Caco-2 (cell line): ENCODE results near the gene CCDC159. TPM values are rescaled to one million over a fixed set of nuclear protein-coding genes. Genes with fewer than 3 reads are reported as not detected.
"Not testable (repeated sequence)": the region's sequence is repeated elsewhere in the genome, so short reads cannot be mapped to it uniquely, and the experiment has no call there.

Experiments used
- BruUV-seq: library from RNA; stranded (reverse); fragments of 400-500 nt; replicated peaks from 2 replicates; lab custom pipeline; 2021; lab: Mats Ljungman, UMichigan
- CTCF ChIA-PET: fragments of 300-600 bp; sonication (Branson Sonifier 250); formaldehyde crosslinking; loops from one replicate; lab custom pipeline; 2022; ENCODE audit warnings: antibody characterized with exemption; lab: Charles Lee
- POLR2A ChIA-PET: fragments of 300-600 bp; sonication (Branson Sonifier 250); formaldehyde crosslinking; loops from one replicate; lab custom pipeline; 2022; ENCODE audit warnings: antibody characterized with exemption; lab: Charles Lee
- DNase-seq, 2 experiments: peaks; one replicate each; pipeline versions ENCODE4 v3.0.0 to v3.0.0-alpha.2; 2020 to 2022
- H3K27me3 ChIP-seq: replicated peaks from 2 replicates; pipeline ENCODE4 v1.6.0; 2011; ENCODE audit warnings: low read length; ENCODE audit not compliant: control insufficient read depth, insufficient read depth
- H3K36me3 ChIP-seq: 2 replicates; pipeline ENCODE4 v1.5.1; 2011; ENCODE audit warnings: low read length; ENCODE audit not compliant: control insufficient read depth, insufficient read depth
- H3K4me1 ChIP-seq: fragments of 250-450 bp; sonication (Bioruptor Pico); 2 replicates; pipeline ENCODE4 v1.5.1; 2020; ENCODE audit warnings: mild to moderate bottlenecking
- H3K4me3 ChIP-seq: 2 replicates; pipeline ENCODE4 v1.5.1; 2011; ENCODE audit warnings: low read depth, mild to moderate bottlenecking, control low read depth, low read length
- H3K9me3 ChIP-seq: fragments of 250-450 bp; sonication (Bioruptor Pico); 2 replicates; pipeline ENCODE4 v1.5.1; 2020; ENCODE audit warnings: mild to moderate bottlenecking, moderate library complexity
- H3K27ac Mint-ChIP-seq: one replicate; pipeline ENCODE4 v1.8.0; 2022; ENCODE audit warnings: mixed read lengths; ENCODE audit not compliant: unreplicated experiment
- H3K27me3 Mint-ChIP-seq: one replicate; pipeline ENCODE4 v1.8.0; 2022; ENCODE audit warnings: mixed read lengths; ENCODE audit not compliant: insufficient read depth, unreplicated experiment
- H3K36me3 Mint-ChIP-seq: one replicate; pipeline ENCODE4 v1.8.0; 2022; ENCODE audit warnings: mild to moderate bottlenecking, mixed read lengths; ENCODE audit not compliant: insufficient read depth, unreplicated experiment
- H3K4me1 Mint-ChIP-seq: one replicate; pipeline ENCODE4 v1.8.0; 2022; ENCODE audit warnings: low read depth, mixed read lengths; ENCODE audit not compliant: unreplicated experiment
- H3K4me3 Mint-ChIP-seq: one replicate; pipeline ENCODE4 v1.8.0; 2022; ENCODE audit warnings: mild to moderate bottlenecking, moderate library complexity, mixed read lengths; ENCODE audit not compliant: unreplicated experiment
- H3K9me3 Mint-ChIP-seq: one replicate; pipeline ENCODE4 v1.8.0; 2022; ENCODE audit warnings: mixed read lengths; ENCODE audit not compliant: unreplicated experiment
- CTCF ChIP-seq, 2 experiments: fragments of 200-600 bp in 1 of 2; IDR thresholded peaks; 1 replicate in 1 of 2; 2 replicates in 1 of 2; pipeline versions ENCODE4 v1.5.1 to v1.8.0; 2011 to 2022; ENCODE audit warnings: antibody characterized with exemption in 1 of 2, control low read depth in 1 of 2, inconsistent platforms in 1 of 2, low read depth in 1 of 2, low read length in 1 of 2, mild to moderate bottlenecking in 1 of 2, moderate library complexity in 1 of 2; ENCODE audit not compliant: insufficient read depth in 1 of 2, severe bottlenecking in 1 of 2, unreplicated experiment in 1 of 2
- intact Hi-C: fragments of 100-400 bp; cut with micrococcal nuclease; formaldehyde crosslinking; loops from one replicate; pipeline ENCODE4 v1.10.0; 2022; ENCODE audit not compliant: unreplicated experiment
- total RNA-seq: library from RNA; stranded (reverse); gene quantifications from 2 replicates; pipeline ENCODE4 v1.2.3, GENCODE V29; 2022

CCDC159 gene
- total RNA-seq, 1 experiment from 2014 or later: 13.9 TPM

- CTCF ChIA-PET: interaction anchor here (0.7 kb wide), 1 partner anchor 1172 kb away, joined by 3 read pairs; no protein-coding TSS in a partner anchor
- H3K4me1 Mint-ChIP-seq: no peaks in the 10 kb centered on the region
- no peaks in the 10 kb centered on the region for H3K9me3 Mint-ChIP-seq
- H3K4me1 ChIP-seq: peaks cover 1% of the 10 kb centered on the region
- POLR2A ChIA-PET: no interaction called here
- no peak overlapping the region for H3K27ac Mint-ChIP-seq
- intact Hi-C loops: no loop called here
- H3K4me3 Mint-ChIP-seq: no peak overlapping the region
- TF ChIP-seq CTCF (IDR thresholded peaks at IDR 0.05; ENCODE audit: insufficient read depth in 1 of 2, low read depth in 1 of 2, low read length in 1 of 2, severe bottlenecking in 1 of 2, unreplicated experiment in 1 of 2): no peak
- H3K27me3 ChIP-seq: no peaks in the 10 kb centered on the region
- H3K9me3 ChIP-seq: no peaks in the 10 kb centered on the region
- H3K36me3 ChIP-seq: peaks cover 5% of the 10 kb centered on the region
- BruUV-seq: no TSS peak
- no peaks in the 10 kb centered on the region for H3K27me3 Mint-ChIP-seq
- DNase-seq: no peak
- no peak overlapping the region for H3K4me3 ChIP-seq
- H3K36me3 Mint-ChIP-seq: peaks cover 36% of the 10 kb centered on the region
These were observed 13.5 kb upstream of the CCDC159 start for GRCh38 chr19:11332822-11333221.

- H3K27me3 ChIP-seq, H3K4me1 Mint-ChIP-seq, POLR2A ChIA-PET, H3K27me3 Mint-ChIP-seq, H3K36me3 ChIP-seq, CTCF ChIA-PET, H3K9me3 Mint-ChIP-seq, intact Hi-C loops, H3K4me3 ChIP-seq, BruUV-seq, H3K4me3 Mint-ChIP-seq, H3K27ac Mint-ChIP-seq, H3K9me3 ChIP-seq: not testable (repeated sequence)
- peak in 1 of 2 experiments; percentile 21 for DNase-seq
- H3K36me3 Mint-ChIP-seq: peaks cover 36% of the 10 kb centered on the region
- H3K4me1 ChIP-seq: peaks cover 11% of the 10 kb centered on the region
These were observed 12.5 kb upstream of the CCDC159 start for GRCh38 chr19:11333838-11334237.

- no peak overlapping the region for H3K27ac Mint-ChIP-seq
- H3K36me3 Mint-ChIP-seq: peaks cover 28% of the 10 kb centered on the region
- peaks cover 6% of the 10 kb centered on the region for H3K4me1 Mint-ChIP-seq
- ChIA-PET POLR2A (no interaction called here), CTCF (no interaction called here)
- H3K36me3 ChIP-seq: peaks cover 5% of the 10 kb centered on the region
- no peak overlapping the region for H3K4me3 Mint-ChIP-seq
- intact Hi-C loops: no loop called here
- peaks cover 14% of the 10 kb centered on the region for H3K4me1 ChIP-seq
- H3K27me3 Mint-ChIP-seq: no peaks in the 10 kb centered on the region
- no peak overlapping the region for H3K4me3 ChIP-seq
- no peaks in the 10 kb centered on the region for H3K27me3 ChIP-seq
- no peaks in the 10 kb centered on the region for H3K9me3 Mint-ChIP-seq
- BruUV-seq: no TSS peak
- no peaks in the 10 kb centered on the region for H3K9me3 ChIP-seq
- TF ChIP-seq CTCF (IDR thresholded peaks at IDR 0.05; ENCODE audit: insufficient read depth in 1 of 2, low read depth in 1 of 2, low read length in 1 of 2, severe bottlenecking in 1 of 2, unreplicated experiment in 1 of 2): no peak
- no peak for DNase-seq
These were observed 10.7 kb upstream of the CCDC159 start for GRCh38 chr19:11335449-11336146.
